ENCODE measurements around the gene RGPD5.
"Not testable (repeated sequence)": the region's sequence is repeated elsewhere in the genome, so short reads cannot be mapped to it uniquely, and the experiment has no call there.

GRCh38 chr2:109891024-109891423, 96.9 kb downstream of the RGPD5 start:
- TF ChIP-seq TAF1 (IDR thresholded peaks at IDR 0.05; ENCODE audit: low read depth); EP300 (conservative IDR thresholded peaks at IDR 0.05; ENCODE audit: poor library complexity, severe bottlenecking); CTCF (IDR thresholded peaks at IDR 0.05; ENCODE audit: poor library complexity, severe bottlenecking); EZH2 (IDR thresholded peaks at IDR 0.05; ENCODE audit: borderline replicate concordance, insufficient read depth, low read length, poor library complexity, severe bottlenecking); RAD21 (conservative IDR thresholded peaks at IDR 0.05); POLR2AphosphoS5 (IDR thresholded peaks at IDR 0.05): not testable (repeated sequence)

All from neural cell (in vitro differentiated cells).